K562 (cell line): ENCODE measurements around the gene TACR1.

Source experiments
- CEBPB ChIP-seq: fragments of 450-650 bp; IDR thresholded peaks from 2 replicates; pipeline ENCODE4 v1.6.1; 2016; ENCODE audit warnings: missing genetic modification characterization, missing compliant biosample characterization
- CTCF ChIP-seq, 3 experiments: IDR thresholded peaks in 2 of 3; conservative IDR thresholded peaks in 1 of 3; 2 replicates each; pipeline ENCODE4 v1.5.1; 2011 to 2012; ENCODE audit warnings: low read length in 3 of 3, mild to moderate bottlenecking in 3 of 3, control low read depth in 2 of 3, improper control_type of control experiment in 1 of 3, inconsistent platforms in 1 of 3, low read depth in 1 of 3, mixed read lengths in 1 of 3, moderate library complexity in 1 of 3; ENCODE audit not compliant: insufficient read depth in 2 of 3
- E2F1 ChIP-seq: sonication (generic); formaldehyde crosslinking; IDR thresholded peaks from 2 replicates; pipeline ENCODE4 v1.8.1; 2023; ENCODE audit warnings: mild to moderate bottlenecking, missing genetic modification reagents, moderate library complexity
- ELF1 ChIP-seq: fragments of 200-800 bp; sonication (Bioruptor generic); IDR thresholded peaks from 2 replicates; pipeline ENCODE4 v1.6.1; 2016; ENCODE audit warnings: missing genetic modification characterization, missing compliant biosample characterization
- ELF4 ChIP-seq: fragments of 450-650 bp; formaldehyde crosslinking; IDR thresholded peaks from 2 replicates; pipeline ENCODE4 v1.4.0; 2022; ENCODE audit warnings: missing genetic modification characterization
- ELK1 ChIP-seq: sonication (generic); formaldehyde crosslinking; IDR thresholded peaks from 2 replicates; pipeline ENCODE4 v1.8.1; 2022; ENCODE audit warnings: missing genetic modification reagents
- FOXK1 ChIP-seq: sonication (generic); formaldehyde crosslinking; IDR thresholded peaks from 2 replicates; pipeline ENCODE4 v1.8.0; 2022; ENCODE audit warnings: missing genetic modification reagents, mild to moderate bottlenecking, borderline replicate concordance
- GTF2F1 ChIP-seq: IDR thresholded peaks from 2 replicates; pipeline ENCODE4 v1.6.1; 2011; ENCODE audit warnings: low read depth, low read length, improper control_type of control experiment
- HSF4 ChIP-seq: fragments of 250-450 bp; sonication (Bioruptor Pico); IDR thresholded peaks from 2 replicates; pipeline ENCODE4 v2.1.2; 2022; ENCODE audit warnings: mild to moderate bottlenecking, moderate library complexity, borderline replicate concordance
- NFIC ChIP-seq: fragments of 450-650 bp; IDR thresholded peaks from 2 replicates; pipeline ENCODE4 v1.6.1; 2017; ENCODE audit warnings: mild to moderate bottlenecking, inconsistent platforms
- PKNOX1 ChIP-seq: fragments of 450-650 bp; IDR thresholded peaks from 2 replicates; pipeline ENCODE4 v1.6.1; 2016
- POLR2AphosphoS5 ChIP-seq: IDR thresholded peaks from 2 replicates; pipeline ENCODE4 v1.6.1; 2011; ENCODE audit warnings: mild to moderate bottlenecking, low read depth, low read length, moderate library complexity; ENCODE audit not compliant: control insufficient read depth, insufficient read depth
- ZNF644 ChIP-seq: fragments of 200-800 bp; sonication (Bioruptor generic); IDR thresholded peaks from 2 replicates; pipeline ENCODE4 v1.6.1; 2016; ENCODE audit warnings: low read depth, missing genetic modification characterization, missing compliant biosample characterization
- ZNF780A ChIP-seq: fragments of 250-450 bp; sonication (Bioruptor Pico); IDR thresholded peaks from 2 replicates; pipeline ENCODE4 v1.5.0; 2021; ENCODE audit warnings: mild to moderate bottlenecking

- TF ChIP-seq HSF4 (CRISPR knock-in tag) = no peak
- peak; percentile 79 to 93 (median 86) for TF ChIP-seq CTCF (IDR thresholded peaks at IDR 0.05 in 2 of 3, conservative IDR thresholded peaks at IDR 0.05 in 1 of 3; ENCODE audit: insufficient read depth in 2 of 3, low read depth in 1 of 3, low read length in 3 of 3)
- no peak for TF ChIP-seq CEBPB (tag)
- TF ChIP-seq ZNF644 (tag) = no peak
- no peak for TF ChIP-seq POLR2AphosphoS5
- no peak for TF ChIP-seq ELF1 (tag)
- TF ChIP-seq NFIC = no peak
- TF ChIP-seq PKNOX1 = no peak
- TF ChIP-seq E2F1 (CRISPR knock-in tag) = no peak
- TF ChIP-seq ZNF780A = no peak
- no peak for TF ChIP-seq GTF2F1
- no peak for TF ChIP-seq ELF4
- no peak for TF ChIP-seq FOXK1 (CRISPR knock-in tag)
- no peak for TF ChIP-seq ELK1 (CRISPR knock-in tag)
Measured at GRCh38 chr2:75064691-75065396, 134.5 kb downstream of the TACR1 start.
